ENCODE measurements around the gene SNTG2. TPM values are rescaled to one million over a fixed set of nuclear protein-coding genes. Genes with fewer than 3 reads are reported as not detected.

SNTG2 gene
- total RNA-seq, 2 donors from 2014 or later = 4.1 to 11.9 TPM

- Histone ChIP-seq H3K4me3 (ENCODE audit: low read length) (no peak overlapping the region), H3K36me3 (ENCODE audit: control insufficient read depth, insufficient read depth, low read length) (no peaks in the 10 kb centered on the region), H3K27ac (ENCODE audit: low read depth, low read length) (peak overlapping the region; percentile 34), H3K27me3 (ENCODE audit: control insufficient read depth, insufficient read depth, low read length, poor library complexity, severe bottlenecking) (no peaks in the 10 kb centered on the region), H3K9ac (ENCODE audit: extremely low read depth, low read length, poor library complexity, severe bottlenecking) (no peak overlapping the region), H3K4me1 (ENCODE audit: control insufficient read depth, insufficient read depth, low read length) (no peaks in the 10 kb centered on the region), H3K9me3 (ENCODE audit: control insufficient read depth, low read length) (no peaks in the 10 kb centered on the region)
- H3K9me3 Mint-ChIP-seq = peaks cover 10% of the 10 kb centered on the region
- H3K4me1 Mint-ChIP-seq = peaks cover 3% of the 10 kb centered on the region
- 64 to 72% methylated on average over 19 to 28 of the region's 31 CpGs for WGBS, 2 experiments (ENCODE audit: insufficient coverage in 1 of 2, insufficient read length in 1 of 2)
- no peak for TF ChIP-seq CTCF (conservative IDR thresholded peaks at IDR 0.05)
- H3K27ac Mint-ChIP-seq = no peak overlapping the region
- peak; percentile 59 for DNase-seq
- no peak overlapping the region for H3K4me3 Mint-ChIP-seq
- no peaks in the 10 kb centered on the region for H3K36me3 Mint-ChIP-seq (ENCODE audit: low read depth)
- peaks cover 17% of the 10 kb centered on the region for H3K27me3 Mint-ChIP-seq (ENCODE audit: insufficient read depth)
These were observed 18.1 kb upstream of the SNTG2 start for GRCh38 chr2:932320-933115.

GRCh38 chr2:933734-934295, 16.8 kb upstream of the SNTG2 start:
- H3K27ac Mint-ChIP-seq = no peak overlapping the region
- WGBS, 2 experiments (ENCODE audit: insufficient coverage in 1 of 2, insufficient read length in 1 of 2) = 91% methylated on average over 14 to 17 of the region's 17 CpGs
- Histone ChIP-seq H3K27me3 (ENCODE audit: control insufficient read depth, insufficient read depth, low read length, poor library complexity, severe bottlenecking) (no peaks in the 10 kb centered on the region), H3K36me3 (ENCODE audit: control insufficient read depth, insufficient read depth, low read length) (no peaks in the 10 kb centered on the region), H3K4me1 (ENCODE audit: control insufficient read depth, insufficient read depth, low read length) (no peaks in the 10 kb centered on the region), H3K27ac (ENCODE audit: low read depth, low read length) (no peak overlapping the region), H3K9me3 (ENCODE audit: control insufficient read depth, low read length) (no peaks in the 10 kb centered on the region), H3K9ac (ENCODE audit: extremely low read depth, low read length, poor library complexity, severe bottlenecking) (no peak overlapping the region), H3K4me3 (ENCODE audit: low read length) (no peak overlapping the region)
- H3K9me3 Mint-ChIP-seq = peaks cover 10% of the 10 kb centered on the region
- no peak overlapping the region for H3K4me3 Mint-ChIP-seq
- H3K4me1 Mint-ChIP-seq = peaks cover 3% of the 10 kb centered on the region
- no peaks in the 10 kb centered on the region for H3K36me3 Mint-ChIP-seq (ENCODE audit: low read depth)
- peak; percentile 50 for DNase-seq
- no peak for TF ChIP-seq CTCF (conservative IDR thresholded peaks at IDR 0.05)
- H3K27me3 Mint-ChIP-seq (ENCODE audit: insufficient read depth) = peaks cover 17% of the 10 kb centered on the region

GRCh38 chr2:937530-937929, 13.1 kb upstream of the SNTG2 start:
- WGBS, 2 experiments (ENCODE audit: insufficient coverage in 1 of 2, insufficient read length in 1 of 2) = 84 to 89% methylated on average over 8 to 15 of the region's 15 CpGs
- Mint-ChIP-seq H3K36me3 (ENCODE audit: low read depth) (no peaks in the 10 kb centered on the region), H3K4me3 (no peak overlapping the region), H3K27ac (no peak overlapping the region), H3K27me3 (ENCODE audit: insufficient read depth) (peaks cover 11% of the 10 kb centered on the region), H3K9me3 (peaks cover 10% of the 10 kb centered on the region), H3K4me1 (peaks cover 2% of the 10 kb centered on the region)
- Histone ChIP-seq H3K27ac (ENCODE audit: low read depth, low read length) (no peak overlapping the region), H3K27me3 (ENCODE audit: control insufficient read depth, insufficient read depth, low read length, poor library complexity, severe bottlenecking) (no peaks in the 10 kb centered on the region), H3K9ac (ENCODE audit: extremely low read depth, low read length, poor library complexity, severe bottlenecking) (no peak overlapping the region), H3K4me1 (ENCODE audit: control insufficient read depth, insufficient read depth, low read length) (no peaks in the 10 kb centered on the region), H3K9me3 (ENCODE audit: control insufficient read depth, low read length) (no peaks in the 10 kb centered on the region), H3K4me3 (ENCODE audit: low read length) (no peak overlapping the region), H3K36me3 (ENCODE audit: control insufficient read depth, insufficient read depth, low read length) (no peaks in the 10 kb centered on the region)
- TF ChIP-seq CTCF (conservative IDR thresholded peaks at IDR 0.05) = no peak
- DNase-seq = peak; percentile 40

All from endodermal cell (in vitro differentiated cells).